ENCODE results near the gene FASN.

FASN gene

DNA sequence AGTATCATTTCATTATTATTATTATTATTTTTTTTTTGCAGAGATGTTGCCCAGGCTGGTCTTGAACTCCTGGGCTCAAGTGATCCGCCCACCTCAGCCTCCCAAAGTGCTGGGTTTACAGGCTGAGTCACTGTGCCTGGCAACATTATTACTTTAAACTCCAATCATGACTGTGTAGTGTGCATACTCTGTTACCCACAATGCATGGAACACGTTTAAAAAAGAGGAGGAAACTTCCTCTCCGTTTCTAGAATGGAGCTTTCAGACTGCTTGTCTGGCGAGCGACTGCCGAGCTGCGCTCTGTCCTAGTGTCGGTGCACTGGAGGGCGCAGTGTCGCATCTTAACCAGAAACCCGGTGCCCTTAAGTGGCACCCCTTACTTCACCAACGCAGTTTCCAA is 22.1 kb upstream of the FASN start:
- Histone ChIP-seq H3K4me3 (no peak overlapping the region), H3K9me3 (ENCODE audit: low read depth, low read length) (no peaks in the 10 kb centered on the region), H3K9ac (ENCODE audit: insufficient read length) (no peak overlapping the region), H3K36me3 (ENCODE audit: insufficient read depth, low read length) (no peaks in the 10 kb centered on the region), H3K27ac (peak overlapping the region; percentile 77)
- no peak for DNase-seq (ENCODE audit: low read depth, low spot score)
- no peak for TF ChIP-seq EZH2 (IDR thresholded peaks at IDR 0.05)
- no peak for TF ChIP-seq POLR2AphosphoS5 (IDR thresholded peaks at IDR 0.05; ENCODE audit: borderline replicate concordance, low read depth, low read length)
- TF ChIP-seq FOXP2 (optimal IDR thresholded peaks at IDR 0.05; ENCODE audit: control extremely low read depth, extremely low read length, insufficient read depth): no peak

GRCh38 chr17:82118815-82119380 is 20.9 kb upstream of the FASN start:
- TF ChIP-seq EZH2 (IDR thresholded peaks at IDR 0.05) (no peak), FOXP2 (optimal IDR thresholded peaks at IDR 0.05; ENCODE audit: control extremely low read depth, extremely low read length, insufficient read depth) (no peak), POLR2AphosphoS5 (IDR thresholded peaks at IDR 0.05; ENCODE audit: borderline replicate concordance, low read depth, low read length) (no peak)
- Histone ChIP-seq H3K4me3 (no peak overlapping the region), H3K9ac (ENCODE audit: insufficient read length) (no peak overlapping the region), H3K36me3 (ENCODE audit: insufficient read depth, low read length) (no peaks in the 10 kb centered on the region), H3K27ac (peak overlapping the region; percentile 54; the same call in 1 of the 2 replicates), H3K9me3 (ENCODE audit: low read depth, low read length) (no peaks in the 10 kb centered on the region)
- DNase-seq (ENCODE audit: low read depth, low spot score): no peak

DNA sequence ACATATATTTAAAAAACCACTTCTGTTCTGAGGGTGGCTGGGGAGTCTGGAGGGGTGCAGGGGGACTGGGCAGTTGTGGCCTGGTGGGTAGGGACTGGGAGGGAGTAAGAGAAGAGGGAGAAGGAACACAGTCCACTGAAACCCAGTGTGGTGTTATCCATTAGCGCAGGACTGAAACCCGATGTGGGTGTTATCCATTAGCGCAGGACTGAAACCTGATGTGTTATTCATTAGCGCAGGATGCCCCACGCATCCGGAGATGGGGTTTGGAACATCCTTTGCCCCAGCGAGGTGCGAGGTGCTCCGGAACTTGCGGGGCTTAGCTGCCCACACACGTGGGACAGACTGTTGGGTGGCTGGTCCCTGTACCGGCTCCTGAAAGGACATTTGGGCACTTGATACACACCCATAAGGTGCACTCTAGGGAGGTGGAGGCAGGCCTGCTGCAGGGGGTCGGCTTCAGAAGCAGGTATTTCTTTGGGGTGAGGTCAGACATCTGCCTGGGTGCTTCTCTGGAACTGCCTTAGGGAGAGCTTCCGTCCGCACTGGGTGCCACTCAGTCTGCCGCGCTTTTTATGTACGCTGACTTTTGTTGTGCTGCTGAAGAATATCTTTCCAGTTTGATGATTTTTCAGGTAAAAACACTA is 20.3 kb upstream of the FASN start:
- peak overlapping the region; percentile 54; the same call in 1 of the 2 replicates for H3K27ac ChIP-seq
- DNase-seq (ENCODE audit: low read depth, low spot score): no peak
- no peaks in the 10 kb centered on the region for H3K9me3 ChIP-seq (ENCODE audit: low read depth, low read length)
- no peaks in the 10 kb centered on the region for H3K36me3 ChIP-seq (ENCODE audit: insufficient read depth, low read length)
- TF ChIP-seq FOXP2 (optimal IDR thresholded peaks at IDR 0.05; ENCODE audit: control extremely low read depth, extremely low read length, insufficient read depth) (no peak), EZH2 (IDR thresholded peaks at IDR 0.05) (no peak), POLR2AphosphoS5 (IDR thresholded peaks at IDR 0.05; ENCODE audit: borderline replicate concordance, low read depth, low read length) (no peak)
- no peak overlapping the region for H3K4me3 ChIP-seq
- no peak overlapping the region for H3K9ac ChIP-seq (ENCODE audit: insufficient read length)

DNA sequence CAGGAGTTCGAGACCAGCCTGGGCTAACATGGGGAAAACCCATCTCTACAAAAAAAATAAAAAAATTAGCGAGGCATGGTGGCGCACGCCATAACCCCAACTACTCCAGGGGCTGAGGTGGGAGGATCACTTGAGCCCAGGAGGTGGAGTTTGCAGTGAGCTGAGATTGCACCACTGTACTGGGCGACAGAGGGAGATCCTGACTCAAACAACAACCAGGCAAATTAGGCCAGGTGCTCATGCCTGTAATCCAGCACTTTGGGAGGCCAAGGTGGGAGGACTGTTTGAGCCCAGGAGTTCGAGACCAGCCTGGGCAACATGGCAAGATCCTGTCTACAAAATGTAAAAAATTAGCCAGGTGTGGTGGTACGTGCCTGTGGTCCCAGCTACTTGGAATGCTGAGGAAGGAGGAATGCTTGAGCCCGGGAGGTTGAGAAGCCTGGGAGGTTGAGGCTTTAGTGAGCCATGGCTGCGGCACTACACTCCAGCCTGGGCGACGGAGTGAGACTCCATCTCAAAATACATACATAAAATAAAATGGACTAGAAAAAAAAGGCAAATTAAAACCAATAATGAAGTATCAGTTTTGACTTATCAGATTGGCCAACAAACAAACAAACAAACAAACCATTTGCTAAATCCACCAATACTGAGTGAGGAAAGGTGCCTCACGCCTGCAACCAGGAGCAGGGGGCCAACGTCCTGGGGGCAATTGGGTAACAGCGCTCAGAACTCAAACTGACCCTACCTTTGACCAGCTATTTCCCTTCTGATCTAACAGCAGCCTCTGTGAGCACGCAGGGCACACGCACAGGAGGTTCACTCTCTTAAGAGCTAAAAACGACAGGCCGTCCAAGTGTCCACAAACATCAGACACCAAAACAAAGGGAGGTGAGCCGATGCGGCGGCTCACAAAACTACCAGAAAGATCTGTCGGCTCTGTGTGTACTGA is 19.4 kb upstream of the FASN start:
- TF ChIP-seq POLR2AphosphoS5 (IDR thresholded peaks at IDR 0.05; ENCODE audit: borderline replicate concordance, low read depth, low read length) (no peak), EZH2 (IDR thresholded peaks at IDR 0.05) (no peak), FOXP2 (optimal IDR thresholded peaks at IDR 0.05; ENCODE audit: control extremely low read depth, extremely low read length, insufficient read depth) (no peak)
- no peak overlapping the region for H3K9ac ChIP-seq (ENCODE audit: insufficient read length)

GRCh38 chr17:82116246-82116645 is 18.2 kb upstream of the FASN start:
- no peak for TF ChIP-seq EZH2 (IDR thresholded peaks at IDR 0.05)
- no peak for TF ChIP-seq FOXP2 (optimal IDR thresholded peaks at IDR 0.05; ENCODE audit: control extremely low read depth, extremely low read length, insufficient read depth)
- no peak for TF ChIP-seq POLR2AphosphoS5 (IDR thresholded peaks at IDR 0.05; ENCODE audit: borderline replicate concordance, low read depth, low read length)
- H3K4me3 ChIP-seq: no peak overlapping the region
- no peak overlapping the region for H3K27ac ChIP-seq
- H3K9me3 ChIP-seq (ENCODE audit: low read depth, low read length): no peaks in the 10 kb centered on the region
- no peaks in the 10 kb centered on the region; the same call in 1 of the 2 replicates for H3K36me3 ChIP-seq (ENCODE audit: insufficient read depth, low read length)
- no peak for DNase-seq (ENCODE audit: low read depth, low spot score)
- H3K9ac ChIP-seq (ENCODE audit: insufficient read length): no peak overlapping the region

More for the DNA sequence above, 19.4 kb upstream of the FASN start:
- DNase-seq (ENCODE audit: low read depth, low spot score): no peak
- H3K4me3 ChIP-seq: no peak overlapping the region
- no peak overlapping the region for H3K27ac ChIP-seq
- H3K9me3 ChIP-seq (ENCODE audit: low read depth, low read length): no peaks in the 10 kb centered on the region
- no peaks in the 10 kb centered on the region; the same call in 1 of the 2 replicates for H3K36me3 ChIP-seq (ENCODE audit: insufficient read depth, low read length)

GRCh38 chr17:82114872-82115271 is 16.8 kb upstream of the FASN start:
- no peak for TF ChIP-seq EZH2 (IDR thresholded peaks at IDR 0.05)
- no peak for TF ChIP-seq POLR2AphosphoS5 (IDR thresholded peaks at IDR 0.05; ENCODE audit: borderline replicate concordance, low read depth, low read length)
- Histone ChIP-seq H3K27ac (no peak overlapping the region), H3K9me3 (ENCODE audit: low read depth, low read length) (no peaks in the 10 kb centered on the region), H3K36me3 (ENCODE audit: insufficient read depth, low read length) (no peaks in the 10 kb centered on the region; the same call in 1 of the 2 replicates), H3K4me3 (no peak overlapping the region), H3K9ac (ENCODE audit: insufficient read length) (no peak overlapping the region)
- no peak for DNase-seq (ENCODE audit: low read depth, low spot score)

DNA sequence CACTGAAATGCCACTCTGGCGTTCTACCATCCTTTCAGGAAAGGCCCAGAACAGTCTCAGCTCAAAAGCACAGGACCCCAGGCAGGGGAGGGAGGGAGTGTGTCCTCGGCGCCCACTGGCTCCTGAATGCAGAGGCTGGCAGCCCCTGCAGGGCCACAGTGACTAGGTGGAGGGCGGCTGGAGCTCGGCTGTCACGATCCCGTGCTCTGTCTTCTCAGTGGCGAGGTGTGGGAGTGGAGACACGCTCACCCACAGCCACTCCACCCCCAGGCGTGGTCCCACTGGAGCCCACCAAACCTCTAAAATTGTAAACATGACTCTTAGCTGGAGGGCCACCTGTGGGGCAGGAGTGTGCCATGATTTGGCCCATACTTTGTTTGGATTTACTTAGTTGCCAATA is 16.4 kb upstream of the FASN start:
- no peak for TF ChIP-seq FOXP2 (optimal IDR thresholded peaks at IDR 0.05; ENCODE audit: control extremely low read depth, extremely low read length, insufficient read depth)
- TF ChIP-seq EZH2 (IDR thresholded peaks at IDR 0.05): no peak
- no peak for TF ChIP-seq POLR2AphosphoS5 (IDR thresholded peaks at IDR 0.05; ENCODE audit: borderline replicate concordance, low read depth, low read length)
- H3K27ac ChIP-seq: no peak overlapping the region
- H3K36me3 ChIP-seq (ENCODE audit: insufficient read depth, low read length): no peaks in the 10 kb centered on the region; the same call in 1 of the 2 replicates
- no peaks in the 10 kb centered on the region for H3K9me3 ChIP-seq (ENCODE audit: low read depth, low read length)
- H3K4me3 ChIP-seq: no peak overlapping the region
- no peak overlapping the region for H3K9ac ChIP-seq (ENCODE audit: insufficient read length)
- DNase-seq (ENCODE audit: low read depth, low spot score): no peak

DNA sequence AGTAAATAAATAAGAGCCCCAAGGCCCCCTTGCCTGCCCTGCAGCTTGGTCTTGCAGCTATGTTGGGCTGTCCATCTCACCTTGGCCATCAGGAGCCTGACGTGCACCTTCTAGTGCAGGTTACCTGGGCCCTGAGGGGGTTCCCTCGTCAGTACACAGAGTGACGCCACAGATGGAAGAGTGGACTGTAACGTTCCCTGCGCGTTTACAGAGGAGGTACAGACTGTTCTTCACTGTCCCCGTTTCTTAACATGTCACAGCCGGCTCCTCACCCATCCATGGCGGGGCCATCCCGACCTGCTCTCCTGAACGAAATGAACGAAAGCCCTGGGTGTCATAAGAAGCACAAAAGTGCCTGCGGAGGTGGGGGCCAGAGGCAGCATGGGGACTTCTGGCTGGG is 15.9 kb upstream of the FASN start:
- Histone ChIP-seq H3K9me3 (ENCODE audit: low read depth, low read length) (no peaks in the 10 kb centered on the region), H3K27ac (no peak overlapping the region), H3K9ac (ENCODE audit: insufficient read length) (no peak overlapping the region), H3K36me3 (ENCODE audit: insufficient read depth, low read length) (no peaks in the 10 kb centered on the region; the same call in 1 of the 2 replicates), H3K4me3 (no peak overlapping the region)
- no peak for DNase-seq (ENCODE audit: low read depth, low spot score)
- TF ChIP-seq POLR2AphosphoS5 (IDR thresholded peaks at IDR 0.05; ENCODE audit: borderline replicate concordance, low read depth, low read length) (no peak), FOXP2 (optimal IDR thresholded peaks at IDR 0.05; ENCODE audit: control extremely low read depth, extremely low read length, insufficient read depth) (no peak), EZH2 (IDR thresholded peaks at IDR 0.05) (no peak)
